Suprapubic skin (tissue), 4 donors: ENCODE data around the gene ERG. TPM values are rescaled to one million over a fixed set of nuclear protein-coding genes. Genes with fewer than 3 reads are reported as not detected.

Experiments
- DNase-seq, 2 donors: peaks; one replicate each; pipeline ENCODE4 v3.0.0-alpha.2; 2019; ENCODE audit warnings: low spot score in 2 of 2
- H3K27ac ChIP-seq: fragments of 200-600 bp; sonication (generic); one replicate; pipeline ENCODE4 v1.5.1; 2019
- H3K27me3 ChIP-seq: fragments of 200-600 bp; sonication (generic); one replicate; pipeline ENCODE4 v1.5.1; 2019
- H3K36me3 ChIP-seq: fragments of 200-600 bp; sonication (generic); one replicate; pipeline ENCODE4 v1.5.1; 2019
- H3K4me1 ChIP-seq: fragments of 200-600 bp; sonication (generic); one replicate; pipeline ENCODE4 v1.5.1; 2019
- H3K4me3 ChIP-seq: fragments of 200-600 bp; sonication (generic); one replicate; pipeline ENCODE4 v1.5.1; 2019; ENCODE audit warnings: mild to moderate bottlenecking
- H3K9me3 ChIP-seq: fragments of 200-600 bp; sonication (generic); one replicate; pipeline ENCODE4 v1.5.1; 2019
- CTCF ChIP-seq, 2 donors: fragments of 200-600 bp in 1 of 2; fragments of 450-650 bp in 1 of 2; sonication (generic) in 1 of 2; IDR thresholded peaks; one replicate each; pipeline ENCODE4 v1.5.1; 2016 to 2019; ENCODE audit warnings: antibody characterized with exemption in 2 of 2, mild to moderate bottlenecking in 1 of 2, moderate library complexity in 1 of 2
- EP300 ChIP-seq: sonication (generic); formaldehyde crosslinking; IDR thresholded peaks from one replicate; pipeline ENCODE4 v1.6.1; 2017; ENCODE audit warnings: antibody characterized with exemption
- POLR2A ChIP-seq, 2 donors: fragments of 450-650 bp; IDR thresholded peaks; one replicate each; pipeline ENCODE4 v1.6.1; 2017; ENCODE audit warnings: antibody characterized with exemption in 2 of 2, mild to moderate bottlenecking in 2 of 2, moderate library complexity in 2 of 2
- POLR2AphosphoS5 ChIP-seq, 3 donors: sonication (generic); formaldehyde crosslinking; IDR thresholded peaks; one replicate each; pipeline ENCODE4 v1.6.1; 2017; ENCODE audit warnings: antibody characterized with exemption in 3 of 3
- WGBS: methylation state at CpG from one replicate; pipeline ENCODE4 v1.1.5; 2018; 5-methylcytosine and 5-hydroxymethylcytosine counted together
- total RNA-seq, 4 donors: library from RNA; depleted of rRNA; stranded (reverse); fragments of >200 nt; gene quantifications; one replicate each; pipeline ENCODE4 v1.1.0, GENCODE V29; 2016

Gene ERG
- total RNA-seq, 4 donors from 2014 or later, result 3.3 to 10.1 (median 6.3) TPM

- WGBS, result 25% methylated on average over 3 of the region's 5 CpGs
- Histone ChIP-seq H3K27ac (no peak overlapping the region), H3K4me1 (no peaks in the 10 kb centered on the region), H3K36me3 (no peaks in the 10 kb centered on the region), H3K4me3 (no peak overlapping the region), H3K9me3 (no peaks in the 10 kb centered on the region), H3K27me3 (no peaks in the 10 kb centered on the region)
- no peak for DNase-seq
- TF ChIP-seq POLR2AphosphoS5 (IDR thresholded peaks at IDR 0.05) (no peak), POLR2A (IDR thresholded peaks at IDR 0.05) (no peak), EP300 (no peak), CTCF (IDR thresholded peaks at IDR 0.05) (no peak)
These were observed 49.4 kb downstream of the ERG start for GRCh38 chr21:38448671-38449385.

DNA sequence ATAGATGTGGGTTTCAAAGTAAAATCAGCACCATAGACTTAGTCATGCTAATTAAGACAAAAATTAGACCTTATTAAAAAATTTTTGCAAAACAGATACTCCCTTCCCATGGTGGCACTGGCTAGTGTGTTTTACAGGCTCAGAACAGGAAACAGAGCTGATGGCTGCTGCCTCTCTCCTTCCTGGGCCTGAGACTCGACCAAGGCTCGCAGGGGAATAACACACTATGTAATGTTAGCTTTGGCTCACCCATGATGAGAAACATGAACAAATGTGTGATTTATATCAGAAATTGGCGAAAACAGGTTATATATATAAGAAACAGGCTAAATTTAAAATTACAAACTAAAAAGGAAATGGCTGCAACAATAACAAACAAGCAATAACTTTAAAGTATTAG, 50.7 kb downstream of the ERG start:
- DNase-seq, result no peak
- Histone ChIP-seq H3K36me3 (no peaks in the 10 kb centered on the region), H3K4me3 (no peak overlapping the region), H3K27me3 (no peaks in the 10 kb centered on the region), H3K27ac (no peak overlapping the region), H3K4me1 (no peaks in the 10 kb centered on the region), H3K9me3 (no peaks in the 10 kb centered on the region)
- WGBS, result 69% methylated on average over 3 of the region's 3 CpGs
- TF ChIP-seq POLR2A (IDR thresholded peaks at IDR 0.05) (no peak), CTCF (IDR thresholded peaks at IDR 0.05) (no peak)

DNA sequence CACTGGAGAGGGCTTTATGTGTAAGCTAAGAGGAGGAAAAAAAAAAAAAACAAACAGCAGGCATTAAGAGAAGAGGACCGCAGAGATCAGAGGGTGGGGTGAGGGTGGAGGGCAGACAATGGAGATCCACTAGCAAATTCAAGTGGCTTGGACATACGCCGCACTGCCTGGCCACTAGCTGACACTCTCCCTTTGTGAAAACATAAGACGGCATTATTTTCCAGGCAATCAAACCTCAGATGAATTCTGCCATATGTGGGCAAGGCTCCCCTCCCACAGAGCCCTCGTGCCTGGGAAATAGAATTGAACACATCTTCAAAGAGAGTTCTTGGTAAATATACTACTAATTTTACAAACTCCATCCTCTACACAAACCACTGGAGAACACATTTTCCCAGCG, 53.6 kb downstream of the ERG start:
- Histone ChIP-seq H3K4me3 (no peak overlapping the region), H3K27ac (no peak overlapping the region), H3K4me1 (no peaks in the 10 kb centered on the region), H3K9me3 (no peaks in the 10 kb centered on the region), H3K36me3 (no peaks in the 10 kb centered on the region), H3K27me3 (no peaks in the 10 kb centered on the region)
- TF ChIP-seq CTCF (IDR thresholded peaks at IDR 0.05) (no peak), EP300 (no peak), POLR2A (IDR thresholded peaks at IDR 0.05) (no peak), POLR2AphosphoS5 (IDR thresholded peaks at IDR 0.05) (no peak)
- DNase-seq, result no peak
- 63% methylated on average over 6 of the region's 6 CpGs for WGBS

- H3K4me1 ChIP-seq, result no peaks in the 10 kb centered on the region
- WGBS, result 80% methylated on average over 8 of the region's 8 CpGs
- TF ChIP-seq POLR2A (IDR thresholded peaks at IDR 0.05) (no peak), POLR2AphosphoS5 (IDR thresholded peaks at IDR 0.05) (no peak), CTCF (IDR thresholded peaks at IDR 0.05) (no peak), EP300 (no peak)
- no peak overlapping the region for H3K27ac ChIP-seq
- no peak for DNase-seq
- no peaks in the 10 kb centered on the region for H3K27me3 ChIP-seq
- no peaks in the 10 kb centered on the region for H3K36me3 ChIP-seq
- H3K9me3 ChIP-seq, result no peaks in the 10 kb centered on the region
- H3K4me3 ChIP-seq, result no peak overlapping the region
These were observed 55.2 kb downstream of the ERG start for GRCh38 chr21:38443110-38443509.

- WGBS, result 71% methylated on average over 2 of the region's 2 CpGs
- Histone ChIP-seq H3K4me1 (no peaks in the 10 kb centered on the region), H3K9me3 (no peaks in the 10 kb centered on the region), H3K36me3 (no peaks in the 10 kb centered on the region), H3K27me3 (no peaks in the 10 kb centered on the region), H3K4me3 (no peak overlapping the region), H3K27ac (no peak overlapping the region)
- DNase-seq, result no peak
- TF ChIP-seq POLR2AphosphoS5 (IDR thresholded peaks at IDR 0.05), result no peak
- TF ChIP-seq CTCF (IDR thresholded peaks at IDR 0.05), result no peak
- TF ChIP-seq POLR2A (IDR thresholded peaks at IDR 0.05), result no peak
- no peak for TF ChIP-seq EP300
These were observed 57.1 kb downstream of the ERG start for GRCh38 chr21:38441153-38441552.
